ENCODE measurements around the gene CDH15. TPM values are rescaled to one million over a fixed set of nuclear protein-coding genes. Genes with fewer than 3 reads are reported as not detected.
A peak's percentile ranks its signal among the peaks of the same experiment; 100 is the strongest.

The CDH15 gene
- total and polyA plus RNA-seq, 8 donors = 0.29 to 4.2 (median 0.43) TPM

- peak overlapping the region in 1 of 2 donors; percentile 14 for H3K4me3 ChIP-seq
- H3K36me3 ChIP-seq = peaks cover 0 to 13% of the 10 kb centered on the region in 2 donors
Measured at GRCh38 chr16:89193576-89194293, 22.2 kb downstream of the CDH15 start.

GRCh38 chr16:89194340-89195311 lies 23.1 kb downstream of the CDH15 start:
- ATAC-seq (no peak), DNase-seq (peak in 1 of 4 donors; percentile 80)
- Histone ChIP-seq H3K36me3 (peaks cover 0 to 13% of the 10 kb centered on the region in 2 donors), H3K4me1 (peaks cover 3 to 15% of the 10 kb centered on the region in 2 donors), H3K9me3 (no peaks in the 10 kb centered on the region), H3K27ac (no peak overlapping the region), H3K4me3 (no peak overlapping the region), H3K27me3 (peaks cover 5 to 48% of the 10 kb centered on the region in 2 donors)
- no peak for TF ChIP-seq CTCF (IDR thresholded peaks at IDR 0.05)
- intact Hi-C loops (cut with DNase I) = no loop called here

More at GRCh38 chr16:89193576-89194293, 22.2 kb downstream of the CDH15 start:
- peaks cover 3 to 9% of the 10 kb centered on the region in 2 donors for H3K4me1 ChIP-seq
- ATAC-seq (peak; percentile 2), DNase-seq (peak in 2 of 4 donors; percentile 58 to 80)
- no peak overlapping the region for H3K27ac ChIP-seq
- peaks cover 0 to 40% of the 10 kb centered on the region in 2 donors for H3K27me3 ChIP-seq
- intact Hi-C loops (cut with DNase I) = no loop called here
- no peaks in the 10 kb centered on the region for H3K9me3 ChIP-seq
- no peak for TF ChIP-seq CTCF (IDR thresholded peaks at IDR 0.05)

GRCh38 chr16:89195521-89196171 lies 24.1 kb downstream of the CDH15 start:
- Histone ChIP-seq H3K27ac (no peak overlapping the region), H3K4me1 (peaks cover 3 to 26% of the 10 kb centered on the region in 2 donors), H3K36me3 (peaks cover 0 to 13% of the 10 kb centered on the region in 2 donors), H3K9me3 (no peaks in the 10 kb centered on the region), H3K27me3 (peaks cover 15 to 59% of the 10 kb centered on the region in 2 donors), H3K4me3 (no peak overlapping the region)
- peak in 1 of 4 donors; percentile 76 for DNase-seq
- intact Hi-C loops (cut with DNase I) = no loop called here
- no peak for ATAC-seq
- TF ChIP-seq CTCF (IDR thresholded peaks at IDR 0.05) = no peak

GRCh38 chr16:89197033-89197632 lies 25.6 kb downstream of the CDH15 start:
- Histone ChIP-seq H3K9me3 (no peaks in the 10 kb centered on the region), H3K36me3 (peaks cover 0 to 13% of the 10 kb centered on the region in 2 donors), H3K27ac (no peak overlapping the region), H3K27me3 (peaks cover 19 to 64% of the 10 kb centered on the region in 2 donors), H3K4me3 (no peak overlapping the region), H3K4me1 (peaks cover 0 to 28% of the 10 kb centered on the region in 2 donors)
- TF ChIP-seq CTCF (IDR thresholded peaks at IDR 0.05) = no peak
- intact Hi-C loops (cut with DNase I) = no loop called here
- no peak for ATAC-seq
- DNase-seq = peak in 1 of 4 donors; percentile 57

Data from left lung (tissue), 10 donors.